ENCODE results near the gene TWF2.

Gene TWF2

DNA sequence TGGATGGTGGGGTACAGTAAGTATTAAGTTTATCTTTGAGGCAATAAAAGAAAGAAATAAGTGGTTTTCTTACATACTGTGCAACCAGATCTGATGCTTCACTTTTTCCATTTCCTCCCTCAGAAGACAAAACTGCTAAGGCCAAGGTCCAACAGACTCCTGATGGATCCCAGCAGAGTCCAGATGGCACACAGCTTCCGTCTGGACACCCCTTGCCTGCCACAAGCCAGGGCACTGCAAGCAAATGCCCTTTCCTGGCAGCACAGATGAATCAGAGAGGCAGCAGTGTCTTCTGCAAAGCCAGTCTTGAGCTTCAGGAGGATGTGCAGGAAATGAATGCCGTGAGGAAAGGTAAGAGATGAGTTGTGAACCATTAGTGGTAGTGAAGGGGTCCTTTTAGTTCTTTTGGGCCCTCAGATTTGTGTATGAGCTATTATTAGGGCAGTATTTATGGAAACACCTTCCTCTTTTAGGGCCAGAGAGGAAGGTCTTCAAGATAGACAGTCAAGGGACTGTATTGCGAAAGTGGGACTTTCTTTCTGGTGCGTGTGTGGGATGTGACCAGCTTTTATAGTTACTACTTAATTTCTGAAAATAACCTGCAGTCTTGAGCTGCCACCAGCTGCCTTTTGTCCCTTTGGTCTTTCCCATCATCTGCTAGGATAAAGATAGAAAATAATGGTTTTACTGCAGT lies 36.4 kb downstream of the TWF2 start:
- no peak for DNase-seq (ENCODE audit: low read depth, low spot score)

DNA sequence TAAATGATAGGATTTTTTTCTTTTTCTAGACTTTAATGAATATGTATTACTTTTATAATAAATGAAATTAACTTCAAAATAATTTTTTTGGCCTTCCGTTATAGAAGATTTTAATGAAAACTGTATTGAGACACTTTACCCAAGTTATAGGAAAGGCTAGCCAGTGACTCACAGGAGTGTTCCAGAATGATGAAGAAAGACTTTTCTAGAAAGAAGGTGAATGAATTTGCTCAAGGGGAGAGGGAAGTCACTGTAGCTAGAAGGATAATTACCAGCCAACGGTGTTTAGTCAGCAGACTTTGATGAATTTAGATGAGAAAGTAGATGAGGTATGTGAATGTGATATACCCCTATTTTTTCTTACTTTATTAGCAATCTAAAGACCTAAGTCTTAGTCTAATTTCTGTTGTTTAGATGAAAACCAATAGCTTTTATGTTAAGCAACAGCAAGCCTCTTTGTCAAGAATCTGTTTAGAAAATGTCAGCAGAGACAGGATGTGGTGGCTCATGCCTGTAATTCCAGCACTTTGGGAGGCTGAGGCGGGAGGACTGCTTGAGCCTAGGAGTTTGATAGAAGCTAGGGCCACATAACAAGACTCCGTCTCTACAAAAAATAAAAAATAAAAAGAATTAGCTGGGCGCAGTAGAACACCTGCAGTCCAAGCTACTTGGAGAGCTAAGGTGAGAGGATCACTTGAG lies 37.8 kb downstream of the TWF2 start:
- no peak for DNase-seq (ENCODE audit: low read depth, low spot score)

DNA sequence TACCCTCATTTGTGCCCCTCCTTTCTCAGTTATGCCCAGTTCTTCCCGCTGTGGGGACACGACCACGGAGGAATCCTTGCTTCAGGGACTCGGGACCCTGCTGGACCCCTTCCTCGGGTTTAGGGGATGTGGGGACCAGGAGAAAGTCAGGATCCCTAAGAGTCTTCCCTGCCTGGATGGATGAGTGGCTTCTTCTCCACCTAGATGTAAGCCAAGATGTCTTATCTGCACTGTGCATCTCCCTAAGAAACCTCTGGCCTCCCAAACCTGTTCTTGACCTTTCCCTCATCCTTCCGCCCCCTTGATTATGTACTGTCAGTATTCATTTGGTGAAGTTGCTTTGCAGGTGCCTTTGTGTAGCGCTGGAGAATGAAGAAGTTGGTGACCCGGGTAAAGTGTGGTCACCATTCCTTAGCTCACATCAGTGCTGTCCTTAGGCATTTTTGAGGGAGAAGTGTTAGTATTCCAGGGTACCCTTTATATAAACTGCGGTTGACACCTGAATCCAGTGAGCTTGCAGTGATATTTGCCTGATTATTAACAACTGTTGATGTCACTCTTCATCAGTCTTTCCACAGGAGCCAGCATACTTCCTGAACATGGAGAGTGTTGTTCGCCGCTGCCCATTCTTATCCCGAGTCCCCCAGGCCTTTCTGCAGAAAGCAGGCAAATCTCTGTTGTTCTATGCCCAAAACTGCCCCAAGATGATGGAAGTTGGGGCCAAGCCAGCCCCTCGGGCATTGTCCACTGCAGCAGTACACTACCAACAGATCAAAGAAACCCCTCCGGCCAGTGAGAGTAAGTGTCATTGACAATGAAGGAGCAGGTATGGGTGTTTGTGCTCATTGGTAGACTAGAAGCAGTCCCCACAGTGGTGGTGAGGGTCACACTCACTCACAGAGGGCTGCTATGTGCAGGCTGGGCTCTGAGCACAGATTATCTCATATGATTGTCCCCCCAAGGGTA lies 40.0 kb downstream of the TWF2 start:
- no peak for DNase-seq (ENCODE audit: low read depth, low spot score)

DNA sequence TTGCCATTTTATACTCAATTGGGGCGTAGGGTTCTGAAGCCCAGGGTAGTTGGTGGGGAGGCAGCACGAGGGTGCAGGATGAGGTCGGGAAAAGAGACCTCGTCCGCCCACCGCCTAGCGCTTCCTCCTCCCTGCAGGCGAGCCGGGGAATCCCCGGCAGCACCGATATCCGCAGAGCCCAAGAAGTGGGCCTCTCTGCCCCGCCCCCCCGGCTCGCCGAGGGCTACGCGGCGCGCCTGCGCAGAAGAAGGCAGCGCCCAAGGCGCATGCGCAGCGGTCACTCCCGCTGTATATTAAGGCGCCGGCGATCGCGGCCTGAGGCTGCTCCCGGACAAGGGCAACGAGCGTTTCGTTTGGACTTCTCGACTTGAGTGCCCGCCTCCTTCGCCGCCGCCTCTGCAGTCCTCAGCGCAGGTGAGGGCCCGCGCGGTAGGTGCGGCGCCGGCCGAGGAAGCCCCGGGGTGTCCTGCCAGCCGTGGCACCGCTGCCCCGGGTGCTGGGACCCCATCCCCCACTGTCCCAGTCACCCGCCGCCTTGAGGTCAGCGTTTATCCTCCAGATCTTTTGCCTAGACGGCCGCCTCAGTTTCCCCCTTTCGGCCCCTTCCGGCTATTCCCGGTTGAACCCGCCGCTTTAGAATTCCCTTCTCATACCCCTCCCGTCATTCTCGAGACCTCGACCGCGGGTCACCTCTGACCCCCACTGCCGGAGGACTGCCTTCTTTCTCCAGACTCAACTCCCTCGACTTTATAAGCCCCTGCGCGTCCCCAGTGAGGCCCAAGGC lies 40.9 kb downstream of the TWF2 start, which contains the start of gene ALAS1:
Gene ALAS1 (plus strand): TSS at position 319 of the 784 bp plus-strand sequence. CDS start 1,082 bp downstream, outside the sequence.
- peak; percentile 80 for DNase-seq (ENCODE audit: low read depth, low spot score)

DNA sequence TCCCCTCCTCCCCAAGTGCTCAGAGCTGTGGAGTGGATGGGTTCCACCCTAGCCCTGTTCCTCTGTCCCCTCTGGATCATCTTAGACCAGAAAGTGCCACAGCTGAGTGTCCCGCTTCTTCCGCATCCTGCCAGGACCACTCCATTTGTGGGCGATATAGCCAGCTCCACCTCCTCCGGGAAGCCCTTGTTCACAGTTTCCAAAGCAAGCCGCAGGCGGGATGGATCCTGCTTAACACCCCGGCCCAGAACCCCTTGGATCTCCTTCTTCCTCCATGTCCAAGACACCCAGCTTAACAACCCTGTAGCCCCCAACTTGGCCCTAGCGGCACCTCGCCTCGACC lies 41.5 kb downstream of the TWF2 start:
- no peak for DNase-seq (ENCODE audit: low read depth, low spot score)

DNA sequence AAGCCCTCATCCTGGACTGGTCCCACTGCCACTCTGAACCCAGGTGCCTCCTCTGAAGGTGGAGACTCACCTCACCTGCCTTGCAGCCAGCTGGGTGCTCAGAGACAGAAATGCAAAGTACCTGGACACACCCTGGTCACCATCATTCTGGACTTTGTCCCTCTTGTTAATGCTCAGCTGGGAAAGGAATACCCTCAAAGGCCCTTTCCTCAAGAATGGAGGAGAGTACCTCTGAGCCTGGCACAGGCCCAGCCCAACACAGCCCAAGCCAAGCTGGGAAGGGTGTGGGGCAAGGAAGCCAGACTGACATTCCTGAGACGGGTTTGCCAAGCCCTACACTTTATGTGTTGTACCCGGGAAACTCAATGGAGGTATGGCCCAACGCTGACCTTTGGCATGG lies 42.0 kb downstream of the TWF2 start:
- DNase-seq (ENCODE audit: low read depth, low spot score) = no peak

DNA sequence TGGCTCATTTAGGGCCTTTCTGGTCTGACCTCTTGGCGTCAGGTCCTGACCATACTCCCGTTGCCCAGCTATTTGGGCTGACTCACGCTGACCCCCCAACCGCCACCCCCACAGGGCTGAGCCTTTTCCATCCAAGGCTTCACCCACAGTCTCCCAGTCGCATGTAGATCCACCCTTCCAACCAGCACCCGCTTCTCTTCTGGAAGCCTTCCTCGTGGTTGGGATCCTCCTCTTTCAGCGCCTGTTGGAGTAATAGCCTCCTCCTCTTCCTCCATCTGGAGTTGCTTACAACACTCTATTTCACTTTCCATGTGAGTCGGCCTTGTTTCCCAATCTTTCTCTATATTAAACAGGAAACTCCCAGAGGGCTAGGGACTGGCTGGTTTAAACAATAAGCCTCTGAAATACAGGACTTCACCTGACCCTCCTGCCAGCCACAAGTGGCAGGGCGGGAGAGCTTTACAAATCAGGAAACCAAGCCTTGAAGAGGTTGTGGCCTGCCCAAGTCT lies 43.1 kb downstream of the TWF2 start:
- DNase-seq (ENCODE audit: low read depth, low spot score) = no peak

DNA sequence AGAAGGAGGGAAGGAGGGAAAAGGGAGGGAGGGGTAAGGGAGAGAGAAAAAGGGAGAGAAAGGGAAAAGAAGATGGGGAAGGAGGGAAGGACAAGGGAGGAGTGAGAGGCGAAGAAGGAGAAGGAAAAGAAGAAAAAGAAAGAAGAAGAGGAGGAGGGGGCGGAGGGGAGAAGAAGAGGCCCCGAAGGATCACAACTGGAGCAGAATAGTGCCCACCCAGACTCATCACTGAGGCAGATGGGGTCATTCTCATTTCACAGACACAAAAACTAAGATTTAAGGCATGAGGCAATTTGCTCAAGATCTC lies 43.7 kb downstream of the TWF2 start:
- no peak for DNase-seq (ENCODE audit: low read depth, low spot score)

DNA sequence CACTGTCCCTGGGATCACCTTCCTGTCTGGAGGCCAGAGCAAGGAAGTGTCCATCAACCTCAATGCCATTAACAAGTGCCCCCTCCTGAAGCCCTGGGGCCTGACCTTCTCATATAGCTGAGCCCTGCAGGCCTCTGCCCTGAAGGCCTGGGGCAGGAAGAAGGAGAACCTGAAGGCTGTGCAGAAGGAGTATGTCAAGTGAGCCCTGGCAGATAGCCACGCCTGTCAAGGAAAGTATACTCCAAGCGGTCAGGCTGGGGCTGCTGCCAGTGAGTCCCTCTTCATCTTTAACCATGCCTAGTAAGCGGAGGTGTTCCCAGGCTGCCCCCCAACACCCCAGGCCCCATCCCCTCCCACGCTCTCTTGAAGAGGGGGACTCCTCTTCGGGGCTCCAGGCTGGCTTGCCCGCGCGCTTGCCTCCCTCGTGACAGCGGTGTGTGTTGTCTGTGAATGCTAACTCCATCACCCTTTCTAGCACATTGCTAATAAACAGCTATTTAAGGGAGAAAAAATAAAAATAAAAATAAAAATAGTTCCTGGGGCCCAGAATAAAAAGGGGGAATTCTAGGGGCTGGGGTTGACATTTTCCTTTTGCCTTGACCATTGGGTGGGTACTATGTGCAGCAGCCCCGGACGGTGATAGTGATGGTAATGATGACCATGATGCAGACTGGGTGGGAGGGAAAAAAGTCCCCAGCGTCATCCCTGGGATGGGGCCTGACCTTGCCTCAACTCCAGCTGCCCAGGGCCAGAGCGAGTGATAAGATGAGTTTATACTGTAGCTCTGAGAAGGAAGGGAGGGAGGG lies 44.3 kb downstream of the TWF2 start:
- no peak for DNase-seq (ENCODE audit: low read depth, low spot score)

DNA sequence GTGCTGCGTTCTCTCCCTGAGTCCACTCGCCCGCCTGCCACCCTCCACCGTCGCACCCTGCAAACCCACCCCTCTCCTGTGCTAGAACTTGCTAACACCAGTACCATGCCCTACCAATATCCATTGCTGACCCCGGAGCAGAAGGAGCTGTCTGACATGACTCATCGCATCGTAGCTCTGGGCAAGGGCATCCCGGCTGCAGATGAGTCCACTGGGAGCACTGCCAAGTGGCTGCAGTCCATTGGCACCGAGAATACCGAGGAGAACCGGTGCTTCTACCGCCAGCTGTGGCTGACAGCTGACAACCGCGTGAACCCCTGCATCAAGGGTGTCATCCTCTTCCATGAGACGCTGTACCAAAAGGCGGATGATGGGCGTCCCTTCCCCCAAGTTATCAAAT lies 45.9 kb downstream of the TWF2 start:
- DNase-seq (ENCODE audit: low read depth, low spot score) = no peak

DNA sequence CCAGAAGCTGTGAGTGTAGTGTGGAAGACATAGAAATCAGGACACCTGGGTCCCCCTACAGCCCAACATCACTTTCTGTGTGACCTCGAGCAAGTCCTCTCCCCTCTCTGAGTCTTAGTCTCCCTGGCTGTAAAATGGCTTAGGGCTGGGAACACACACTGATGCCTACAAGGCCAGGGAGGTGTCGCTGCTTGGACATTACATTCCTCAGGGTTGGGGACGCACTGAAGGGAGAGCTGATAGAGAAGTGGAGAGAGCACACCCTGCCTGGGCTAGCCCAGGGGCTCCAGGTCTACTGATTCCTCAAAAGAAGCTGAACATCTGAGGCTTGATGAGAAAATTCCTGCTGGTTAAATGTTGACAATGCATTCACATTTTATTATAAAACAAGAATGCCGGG lies 47.3 kb downstream of the TWF2 start:
- DNase-seq (ENCODE audit: low read depth, low spot score) = no peak

DNA sequence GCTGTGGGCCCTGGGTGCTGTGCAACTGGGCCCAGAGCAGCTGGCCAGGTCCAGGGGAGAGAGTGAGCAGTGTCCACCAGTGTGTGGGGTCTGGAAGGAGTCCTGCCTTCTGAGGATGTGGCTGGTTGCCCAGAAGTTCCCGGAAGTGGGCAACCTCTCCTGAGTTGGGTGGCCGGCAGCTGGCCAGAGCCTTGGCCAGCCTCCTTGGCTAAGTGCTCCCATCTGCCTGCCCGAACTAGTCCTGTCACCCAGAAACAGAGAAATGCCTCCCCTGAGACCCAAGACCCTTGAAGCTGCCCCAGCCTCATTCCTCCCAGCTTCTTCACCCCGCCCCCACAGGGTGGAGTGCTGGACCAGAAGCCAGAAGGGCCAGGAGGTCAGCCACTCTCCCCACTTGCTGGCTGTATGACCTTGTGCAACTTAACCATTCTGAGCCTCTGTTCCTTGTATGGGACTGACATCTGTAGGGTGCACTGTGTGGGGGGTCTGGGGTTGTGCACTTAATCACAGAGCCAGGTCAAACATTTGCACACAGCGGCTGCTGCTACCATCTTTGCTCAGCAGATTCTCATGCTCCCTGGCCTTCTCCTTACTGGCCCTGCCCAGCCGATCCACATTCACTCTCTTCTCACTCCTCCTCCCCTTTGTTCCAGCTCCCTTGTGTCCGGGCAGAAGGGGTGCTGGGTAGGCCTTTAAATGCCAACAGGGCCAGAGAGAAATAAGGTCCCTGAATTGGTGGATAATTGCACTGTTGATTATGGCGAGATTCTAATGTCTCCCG lies 48.5 kb downstream of the TWF2 start:
- DNase-seq (ENCODE audit: low read depth, low spot score) = no peak

DNA sequence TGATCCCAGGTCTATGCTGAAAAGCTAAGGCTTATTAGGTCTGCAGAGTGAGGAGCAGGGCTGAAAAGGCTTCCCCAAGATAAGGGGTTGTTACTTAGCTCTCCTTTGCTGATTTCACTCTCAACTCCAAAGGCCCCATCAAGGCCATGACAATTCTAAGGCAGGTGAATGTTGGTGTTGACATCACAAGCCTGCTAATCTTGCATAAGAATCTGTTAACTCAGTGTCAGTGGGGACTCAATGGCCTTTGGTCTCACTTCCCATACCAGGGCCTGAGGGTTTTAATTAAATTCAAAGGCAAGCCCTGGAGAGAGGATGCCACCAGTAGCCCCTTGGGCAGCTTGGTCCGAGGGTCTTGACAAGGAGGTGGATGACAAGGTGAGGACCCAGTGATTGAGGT lies 50.4 kb downstream of the TWF2 start:
- DNase-seq (ENCODE audit: low read depth, low spot score) = no peak

DNA sequence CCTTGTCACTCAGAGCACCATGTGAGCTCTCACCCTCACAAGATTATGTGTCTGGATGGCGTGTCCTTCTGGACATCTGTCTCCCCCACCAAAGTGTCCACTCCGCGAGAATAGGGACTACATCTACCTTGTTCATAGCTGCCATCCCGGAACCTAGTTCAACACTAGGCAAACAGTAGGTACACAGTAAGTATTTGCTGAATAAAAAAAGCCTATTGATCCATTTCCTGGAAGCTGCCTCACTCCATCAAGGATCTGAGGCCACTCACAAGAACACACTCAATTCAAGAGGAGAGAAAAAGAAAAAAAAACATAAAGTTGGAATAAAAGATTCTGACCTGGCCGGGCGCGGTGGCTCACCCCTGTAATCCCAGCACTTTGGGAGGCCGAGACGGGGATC lies 52.2 kb downstream of the TWF2 start:
- no peak for DNase-seq (ENCODE audit: low read depth, low spot score)

DNA sequence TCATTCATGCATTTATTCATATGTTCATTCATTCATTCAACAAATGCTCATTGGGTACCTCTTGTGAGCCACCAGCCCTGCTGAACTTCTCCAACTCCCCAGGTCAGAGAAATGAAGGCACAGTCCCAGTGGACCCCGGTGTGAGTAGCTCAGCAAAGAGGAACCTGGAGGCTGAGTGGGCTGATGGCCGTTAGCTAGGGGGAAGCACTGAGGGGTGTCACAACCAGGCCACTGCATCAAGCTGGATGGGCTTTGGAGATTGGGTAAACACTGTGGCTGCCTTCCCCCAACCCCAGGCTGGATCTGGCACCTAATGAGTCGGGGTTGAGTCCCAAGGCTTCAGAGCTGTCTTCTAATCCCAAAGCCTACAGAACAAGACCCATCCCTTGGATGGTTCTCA lies 53.1 kb downstream of the TWF2 start:
- no peak for DNase-seq (ENCODE audit: low read depth, low spot score)

DNA sequence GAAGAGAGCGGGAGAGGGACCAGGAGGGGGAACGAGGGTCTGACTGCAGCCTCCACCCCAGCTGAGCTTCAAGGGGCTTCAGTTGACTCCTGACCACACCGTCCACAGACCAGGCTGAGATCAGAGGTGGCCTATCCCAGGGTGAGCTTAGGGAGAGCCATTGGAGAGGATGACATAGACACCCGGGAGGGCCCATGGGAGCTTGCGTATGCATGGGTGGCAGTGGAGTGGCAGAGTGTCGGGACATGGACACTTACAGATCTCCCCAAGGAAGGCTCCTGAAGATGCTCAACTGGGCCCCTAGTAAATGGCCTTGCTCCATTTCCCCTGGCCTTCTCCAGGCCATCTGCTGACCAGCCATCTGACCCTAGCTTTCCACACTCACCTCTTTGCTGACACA lies 53.6 kb downstream of the TWF2 start:
- DNase-seq (ENCODE audit: low read depth, low spot score) = no peak

DNA sequence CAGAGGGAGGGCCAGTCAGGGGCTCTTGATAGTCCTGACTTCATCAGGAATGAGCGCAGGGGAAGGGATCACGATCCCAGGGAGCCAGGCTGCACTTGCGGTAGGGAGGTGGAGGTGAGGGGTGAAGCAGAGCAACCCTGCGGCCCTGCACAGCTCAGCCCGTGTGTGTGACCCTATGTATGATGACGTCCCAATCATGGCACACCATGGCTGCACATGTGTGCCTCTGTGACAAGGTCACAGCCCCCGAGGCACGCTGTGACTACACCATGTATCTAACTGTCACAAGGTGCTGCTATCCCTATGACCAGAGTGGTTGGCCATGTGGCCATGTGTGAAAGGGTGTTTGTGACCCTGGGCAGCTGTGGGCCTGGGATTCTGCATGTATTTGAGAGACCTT lies 54.3 kb downstream of the TWF2 start:
- no peak for DNase-seq (ENCODE audit: low read depth, low spot score)

DNA sequence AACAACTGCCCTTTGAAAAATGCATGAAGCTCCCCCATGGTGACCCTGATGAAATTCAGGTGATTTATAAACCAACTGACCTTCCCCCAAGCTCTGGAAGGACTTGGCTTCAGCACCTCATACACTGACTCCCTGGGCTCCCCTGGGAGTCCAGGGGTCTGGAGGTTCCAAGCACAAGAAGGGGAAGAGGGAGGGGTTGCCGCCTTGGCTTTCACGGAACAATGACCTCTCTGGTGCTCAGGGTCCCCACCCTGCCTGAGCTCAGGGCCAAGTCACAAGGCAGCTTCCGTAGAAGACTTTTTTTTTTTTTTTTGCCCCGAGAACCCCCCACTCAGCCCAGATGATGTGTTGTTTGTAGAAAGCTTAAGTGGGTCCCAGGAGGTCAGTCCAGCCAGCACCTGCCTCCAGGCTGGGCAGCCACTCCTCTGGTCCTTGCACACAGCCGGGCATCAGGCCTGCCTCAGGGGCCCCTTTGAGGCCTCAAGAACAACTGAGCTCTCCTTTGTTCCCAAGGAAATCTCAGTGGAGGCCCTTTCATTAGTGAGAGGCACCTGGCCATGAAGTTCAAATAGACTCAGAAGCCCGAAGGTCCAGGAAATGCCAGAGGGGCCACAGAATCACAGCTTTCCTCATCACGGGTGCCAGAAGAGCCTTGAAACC lies 55.0 kb downstream of the TWF2 start:
- DNase-seq (ENCODE audit: low read depth, low spot score) = no peak

DNA sequence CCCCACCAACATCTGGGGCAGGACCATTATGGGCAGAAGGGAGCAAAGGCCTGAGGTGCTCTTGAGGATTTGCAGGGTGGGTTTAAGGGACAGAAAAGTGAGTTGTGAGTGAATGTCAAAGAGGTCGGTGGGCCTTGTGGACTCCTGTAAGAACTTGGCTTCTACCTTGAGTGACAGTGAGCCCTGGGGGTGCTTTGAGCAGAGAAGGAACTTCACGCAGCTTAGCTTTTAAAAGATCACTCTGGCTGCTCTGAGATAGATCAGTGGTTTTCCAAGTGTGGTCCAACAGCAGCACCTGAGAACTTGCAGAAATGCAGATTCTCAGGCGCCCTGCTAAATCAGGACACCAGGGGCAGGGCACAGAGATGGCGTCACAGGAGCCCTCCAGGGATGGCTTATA lies 56.3 kb downstream of the TWF2 start:
- DNase-seq (ENCODE audit: low read depth, low spot score) = no peak

Measured in smooth muscle cell of the brain vasculature (primary cell).